ENCODE results near the gene PRDM2.
A peak's percentile ranks its signal among the peaks of the same experiment; 100 is the strongest.

DNA sequence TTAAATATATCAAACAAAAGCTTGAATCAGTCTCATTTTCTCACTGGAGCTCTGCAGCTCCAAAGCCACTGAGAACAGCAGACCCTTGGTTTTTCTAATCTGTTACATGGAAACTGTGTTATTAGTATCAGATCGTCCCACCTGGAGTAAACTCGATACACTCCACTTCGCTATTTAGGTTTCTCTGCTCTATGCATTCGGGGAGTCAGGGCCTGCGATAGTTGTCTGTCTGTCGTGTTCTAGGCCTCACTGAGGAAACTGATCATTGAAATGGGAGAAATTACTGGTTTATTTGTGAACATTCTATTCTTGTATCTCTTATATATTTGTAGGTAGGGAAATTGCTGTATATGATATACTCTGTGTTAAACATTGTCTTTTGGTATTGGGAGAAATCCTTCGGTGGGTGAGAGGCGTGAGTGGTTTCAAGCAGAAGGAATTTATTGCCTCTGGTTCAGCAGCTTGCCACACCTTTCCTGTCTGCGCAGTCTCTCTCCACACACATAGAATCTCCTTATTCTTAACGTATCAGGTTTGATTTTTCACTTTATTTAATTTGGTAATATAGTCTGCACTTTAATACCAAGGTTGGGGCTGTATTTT, 8.5 kb downstream of the PRDM2 start:
- TF ChIP-seq, protein P1, sequence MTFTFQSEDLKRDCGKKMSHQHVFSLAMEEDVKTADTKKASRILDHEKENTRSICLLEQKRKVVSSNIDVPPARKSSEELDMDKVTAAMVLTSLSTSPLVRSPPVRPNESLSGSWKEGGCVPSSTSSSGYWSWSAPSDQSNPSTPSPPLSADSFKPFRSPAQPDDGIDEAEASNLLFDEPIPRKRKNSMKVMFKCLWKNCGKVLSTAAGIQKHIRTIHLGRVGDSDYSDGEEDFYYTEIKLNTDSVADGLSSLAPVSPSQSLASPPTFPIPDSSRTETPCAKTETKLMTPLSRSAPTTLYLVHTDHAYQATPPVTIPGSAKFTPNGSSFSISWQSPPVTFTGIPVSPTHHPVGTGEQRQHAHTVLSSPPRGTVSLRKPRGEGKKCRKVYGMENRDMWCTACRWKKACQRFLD (tag by site-specific recombination; IDR thresholded peaks at IDR 0.05), result no peak
- TF ChIP-seq, protein P2, sequence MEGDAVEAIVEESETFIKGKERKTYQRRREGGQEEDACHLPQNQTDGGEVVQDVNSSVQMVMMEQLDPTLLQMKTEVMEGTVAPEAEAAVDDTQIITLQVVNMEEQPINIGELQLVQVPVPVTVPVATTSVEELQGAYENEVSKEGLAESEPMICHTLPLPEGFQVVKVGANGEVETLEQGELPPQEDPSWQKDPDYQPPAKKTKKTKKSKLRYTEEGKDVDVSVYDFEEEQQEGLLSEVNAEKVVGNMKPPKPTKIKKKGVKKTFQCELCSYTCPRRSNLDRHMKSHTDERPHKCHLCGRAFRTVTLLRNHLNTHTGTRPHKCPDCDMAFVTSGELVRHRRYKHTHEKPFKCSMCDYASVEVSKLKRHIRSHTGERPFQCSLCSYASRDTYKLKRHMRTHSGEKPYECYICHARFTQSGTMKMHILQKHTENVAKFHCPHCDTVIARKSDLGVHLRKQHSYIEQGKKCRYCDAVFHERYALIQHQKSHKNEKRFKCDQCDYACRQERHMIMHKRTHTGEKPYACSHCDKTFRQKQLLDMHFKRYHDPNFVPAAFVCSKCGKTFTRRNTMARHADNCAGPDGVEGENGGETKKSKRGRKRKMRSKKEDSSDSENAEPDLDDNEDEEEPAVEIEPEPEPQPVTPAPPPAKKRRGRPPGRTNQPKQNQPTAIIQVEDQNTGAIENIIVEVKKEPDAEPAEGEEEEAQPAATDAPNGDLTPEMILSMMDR (tag by site-specific recombination; IDR thresholded peaks at IDR 0.05), result no peak
- TF ChIP-seq, protein P3, sequence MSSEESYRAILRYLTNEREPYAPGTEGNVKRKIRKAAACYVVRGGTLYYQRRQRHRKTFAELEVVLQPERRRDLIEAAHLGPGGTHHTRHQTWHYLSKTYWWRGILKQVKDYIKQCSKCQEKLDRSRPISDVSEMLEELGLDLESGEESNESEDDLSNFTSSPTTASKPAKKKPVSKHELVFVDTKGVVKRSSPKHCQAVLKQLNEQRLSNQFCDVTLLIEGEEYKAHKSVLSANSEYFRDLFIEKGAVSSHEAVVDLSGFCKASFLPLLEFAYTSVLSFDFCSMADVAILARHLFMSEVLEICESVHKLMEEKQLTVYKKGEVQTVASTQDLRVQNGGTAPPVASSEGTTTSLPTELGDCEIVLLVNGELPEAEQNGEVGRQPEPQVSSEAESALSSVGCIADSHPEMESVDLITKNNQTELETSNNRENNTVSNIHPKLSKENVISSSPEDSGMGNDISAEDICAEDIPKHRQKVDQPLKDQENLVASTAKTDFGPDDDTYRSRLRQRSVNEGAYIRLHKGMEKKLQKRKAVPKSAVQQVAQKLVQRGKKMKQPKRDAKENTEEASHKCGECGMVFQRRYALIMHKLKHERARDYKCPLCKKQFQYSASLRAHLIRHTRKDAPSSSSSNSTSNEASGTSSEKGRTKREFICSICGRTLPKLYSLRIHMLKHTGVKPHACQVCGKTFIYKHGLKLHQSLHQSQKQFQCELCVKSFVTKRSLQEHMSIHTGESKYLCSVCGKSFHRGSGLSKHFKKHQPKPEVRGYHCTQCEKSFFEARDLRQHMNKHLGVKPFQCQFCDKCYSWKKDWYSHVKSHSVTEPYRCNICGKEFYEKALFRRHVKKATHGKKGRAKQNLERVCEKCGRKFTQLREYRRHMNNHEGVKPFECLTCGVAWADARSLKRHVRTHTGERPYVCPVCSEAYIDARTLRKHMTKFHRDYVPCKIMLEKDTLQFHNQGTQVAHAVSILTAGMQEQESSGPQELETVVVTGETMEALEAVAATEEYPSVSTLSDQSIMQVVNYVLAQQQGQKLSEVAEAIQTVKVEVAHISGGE (tag by site-specific recombination; conservative IDR thresholded peaks at IDR 0.05; ENCODE audit: low read depth), result no peak
- TF ChIP-seq ZFP3 (tag by site-specific recombination; IDR thresholded peaks at IDR 0.05; ENCODE audit: low read depth) (no peak), ZNF548 (tag by site-specific recombination; IDR thresholded peaks at IDR 0.05) (no peak), ZNF600 (tag by site-specific recombination; IDR thresholded peaks at IDR 0.05) (no peak), ZNF335 (tag by site-specific recombination; conservative IDR thresholded peaks at IDR 0.05) (peak; percentile 30; the same call in 1 of the 2 replicates), ZNF610 (tag by site-specific recombination; IDR thresholded peaks at IDR 0.05; ENCODE audit: borderline replicate concordance) (no peak), YY1 (tag by site-specific recombination; IDR thresholded peaks at IDR 0.05) (no peak), ZNF311 (tag by site-specific recombination; IDR thresholded peaks at IDR 0.05; ENCODE audit: borderline replicate concordance) (no peak), RBAK (tag by site-specific recombination; IDR thresholded peaks at IDR 0.05) (no peak)
- TF ChIP-seq, protein P4, sequence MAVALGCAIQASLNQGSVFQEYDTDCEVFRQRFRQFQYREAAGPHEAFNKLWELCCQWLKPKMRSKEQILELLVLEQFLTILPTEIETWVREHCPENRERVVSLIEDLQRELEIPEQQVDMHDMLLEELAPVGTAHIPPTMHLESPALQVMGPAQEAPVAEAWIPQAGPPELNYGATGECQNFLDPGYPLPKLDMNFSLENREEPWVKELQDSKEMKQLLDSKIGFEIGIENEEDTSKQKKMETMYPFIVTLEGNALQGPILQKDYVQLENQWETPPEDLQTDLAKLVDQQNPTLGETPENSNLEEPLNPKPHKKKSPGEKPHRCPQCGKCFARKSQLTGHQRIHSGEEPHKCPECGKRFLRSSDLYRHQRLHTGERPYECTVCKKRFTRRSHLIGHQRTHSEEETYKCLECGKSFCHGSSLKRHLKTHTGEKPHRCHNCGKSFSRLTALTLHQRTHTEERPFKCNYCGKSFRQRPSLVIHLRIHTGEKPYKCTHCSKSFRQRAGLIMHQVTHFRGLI (tag by site-specific recombination; IDR thresholded peaks at IDR 0.05), result no peak

Measured in HEK293 (cell line).